ENCODE data around the gene PPP6R3. TPM values are rescaled to one million over a fixed set of nuclear protein-coding genes. Genes with fewer than 3 reads are reported as not detected.

The PPP6R3 gene
- total and polyA plus RNA-seq, 2 of the 8 experiments (the other 6 are each of a cell fraction or from before 2014, with no cell fraction given), result 44.6 to 150 TPM

- no peak for TF ChIP-seq CHD7 (IDR thresholded peaks at IDR 0.05; ENCODE audit: insufficient replicate concordance, low read length)
- TF ChIP-seq CREB1 (IDR thresholded peaks at IDR 0.05), result no peak
- no peak for TF ChIP-seq RFX5 (IDR thresholded peaks at IDR 0.05; ENCODE audit: borderline replicate concordance, low read depth, low read length)
- no peak for TF ChIP-seq KDM4A (IDR thresholded peaks at IDR 0.05; ENCODE audit: low read depth, low read length, severe bottlenecking)
- TF ChIP-seq TEAD4 (IDR thresholded peaks at IDR 0.05; ENCODE audit: low read depth, low read length), result no peak
- TF ChIP-seq PHF8 (conservative IDR thresholded peaks at IDR 0.05; ENCODE audit: low read depth, low read length), result no peak
- no peak for TF ChIP-seq CTBP2 (IDR thresholded peaks at IDR 0.05; ENCODE audit: borderline replicate concordance, insufficient read depth, insufficient read length, low read length)
- no peak for TF ChIP-seq BACH1 (IDR thresholded peaks at IDR 0.05; ENCODE audit: low read length)
- TF ChIP-seq TCF12 (IDR thresholded peaks at IDR 0.05; ENCODE audit: low read depth, low read length), result no peak
- TF ChIP-seq USF2 (IDR thresholded peaks at IDR 0.05; ENCODE audit: low read length), result no peak
- TF ChIP-seq SUZ12 (IDR thresholded peaks at IDR 0.05; ENCODE audit: low read length), result no peak
Measured at GRCh38 chr11:68445531-68446035, 15.0 kb upstream of the PPP6R3 start (continued).
